Measurements from ENCODE around the gene NPPB. TPM values are rescaled to one million over a fixed set of nuclear protein-coding genes. Genes with fewer than 3 reads are reported as not detected.
"Not testable (repeated sequence)": the region's sequence is repeated elsewhere in the genome, so short reads cannot be mapped to it uniquely, and the experiment has no call there.

NPPB gene
- total RNA-seq, 4 donors from 2014 or later, result not detected

DNA sequence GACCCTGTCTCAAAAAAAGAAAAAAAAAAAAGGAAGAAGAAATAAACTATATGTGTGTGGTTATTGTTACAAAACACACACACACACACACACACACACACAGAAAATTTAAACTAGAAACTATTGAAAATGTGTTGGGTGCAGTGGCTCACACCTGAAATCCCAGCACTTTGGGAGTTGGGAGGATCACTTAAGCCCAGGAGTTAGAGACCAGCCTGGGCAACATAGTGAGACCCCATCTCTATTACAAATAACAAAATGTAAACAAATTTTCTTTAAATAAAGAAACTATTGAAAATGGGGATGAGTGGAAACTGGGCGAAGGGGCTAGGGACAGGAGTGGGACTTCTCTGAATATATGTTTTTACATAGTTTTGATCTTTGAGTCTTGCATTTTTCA lies 44.5 kb upstream of the NPPB start:
- TF ChIP-seq EP300 (IDR thresholded peaks at IDR 0.05), result no peak
- no peak for TF ChIP-seq POLR2A (IDR thresholded peaks at IDR 0.05)
- TF ChIP-seq, protein P1, sequence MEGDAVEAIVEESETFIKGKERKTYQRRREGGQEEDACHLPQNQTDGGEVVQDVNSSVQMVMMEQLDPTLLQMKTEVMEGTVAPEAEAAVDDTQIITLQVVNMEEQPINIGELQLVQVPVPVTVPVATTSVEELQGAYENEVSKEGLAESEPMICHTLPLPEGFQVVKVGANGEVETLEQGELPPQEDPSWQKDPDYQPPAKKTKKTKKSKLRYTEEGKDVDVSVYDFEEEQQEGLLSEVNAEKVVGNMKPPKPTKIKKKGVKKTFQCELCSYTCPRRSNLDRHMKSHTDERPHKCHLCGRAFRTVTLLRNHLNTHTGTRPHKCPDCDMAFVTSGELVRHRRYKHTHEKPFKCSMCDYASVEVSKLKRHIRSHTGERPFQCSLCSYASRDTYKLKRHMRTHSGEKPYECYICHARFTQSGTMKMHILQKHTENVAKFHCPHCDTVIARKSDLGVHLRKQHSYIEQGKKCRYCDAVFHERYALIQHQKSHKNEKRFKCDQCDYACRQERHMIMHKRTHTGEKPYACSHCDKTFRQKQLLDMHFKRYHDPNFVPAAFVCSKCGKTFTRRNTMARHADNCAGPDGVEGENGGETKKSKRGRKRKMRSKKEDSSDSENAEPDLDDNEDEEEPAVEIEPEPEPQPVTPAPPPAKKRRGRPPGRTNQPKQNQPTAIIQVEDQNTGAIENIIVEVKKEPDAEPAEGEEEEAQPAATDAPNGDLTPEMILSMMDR (IDR thresholded peaks at IDR 0.05), result no peak
- Histone ChIP-seq H3K27ac (no peak overlapping the region), H3K9me3 (no peaks in the 10 kb centered on the region), H3K4me3 (no peak overlapping the region), H3K4me1 (peaks cover 0 to 8% (median 0%) of the 10 kb centered on the region in 4 donors), H3K27me3 (peaks cover 0 to 24% of the 10 kb centered on the region in 2 donors), H3K36me3 (no peaks in the 10 kb centered on the region)
- DNase-seq (ENCODE audit: low spot score in 2 of 2), result no peak
- WGBS, 2 donors, result 88 to 94% methylated on average over 1 of the region's 1 CpG

DNA sequence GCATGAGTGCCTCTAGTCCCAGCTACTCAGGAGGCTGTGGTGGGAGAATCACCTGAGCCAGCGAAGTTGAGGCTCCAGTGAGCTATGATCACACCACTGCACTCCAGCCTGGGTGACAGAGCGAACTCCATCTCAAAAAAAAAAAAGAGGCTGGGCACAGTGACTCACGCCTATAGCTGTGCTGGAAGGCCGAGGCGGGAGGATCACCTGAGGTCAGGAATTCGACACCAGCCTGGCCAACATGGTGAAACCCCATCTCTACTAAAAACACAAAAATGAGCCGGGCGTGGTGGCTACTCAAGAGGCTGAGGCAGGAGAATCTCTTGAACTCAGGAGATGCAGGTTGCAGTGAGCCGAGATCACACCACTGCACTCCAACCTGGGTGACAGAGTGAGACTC lies 42.7 kb upstream of the NPPB start:
- not testable (repeated sequence) for H3K36me3 ChIP-seq; H3K27ac ChIP-seq; DNase-seq (ENCODE audit: low spot score in 2 of 2); H3K4me3 ChIP-seq; H3K4me1 ChIP-seq; H3K9me3 ChIP-seq
- WGBS, 2 donors, result 67 to 73% methylated on average over 9 of the region's 9 CpGs
- peaks cover 0 to 36% of the 10 kb centered on the region in 2 donors for H3K27me3 ChIP-seq

DNA sequence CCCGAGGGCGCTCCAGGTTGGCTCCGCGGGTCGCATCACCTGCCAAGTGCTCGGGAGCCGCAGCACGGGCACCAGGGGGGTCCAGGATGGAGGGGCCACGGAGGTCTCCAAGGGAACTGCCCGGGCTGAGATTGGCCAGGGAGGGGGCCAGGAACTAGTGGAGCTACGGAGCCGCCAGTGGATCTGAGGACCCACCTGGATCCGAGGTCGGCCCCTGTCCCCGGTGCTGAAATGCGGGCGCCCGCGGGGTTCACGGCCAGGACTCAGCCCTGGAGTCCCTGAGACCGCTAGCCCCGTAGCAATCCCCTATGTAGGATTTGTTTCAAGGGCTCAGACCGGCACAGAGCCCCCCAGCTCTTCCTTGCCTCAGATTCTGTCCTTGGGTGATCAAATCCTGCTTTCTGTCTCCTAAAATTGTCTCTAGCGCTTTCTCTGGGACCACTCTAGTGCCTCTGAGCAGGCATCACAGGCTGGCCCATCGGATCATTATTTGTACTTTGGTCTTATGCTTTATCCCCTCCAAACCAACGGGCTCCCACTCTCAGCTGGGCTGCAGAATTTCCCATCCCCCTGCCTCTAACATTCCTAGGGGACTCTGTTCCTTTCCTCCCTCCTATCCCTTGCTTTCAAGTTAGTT lies 40.2 kb upstream of the NPPB start:
- peaks cover 0 to 5% (median 0%) of the 10 kb centered on the region in 4 donors for H3K4me1 ChIP-seq
- no peaks in the 10 kb centered on the region for H3K9me3 ChIP-seq
- H3K4me3 ChIP-seq, result no peak overlapping the region
- TF ChIP-seq EP300 (IDR thresholded peaks at IDR 0.05) (no peak), POLR2A (IDR thresholded peaks at IDR 0.05) (no peak)
- TF ChIP-seq, protein P1 (IDR thresholded peaks at IDR 0.05), result no peak
- peaks cover 0 to 52% of the 10 kb centered on the region in 2 donors for H3K27me3 ChIP-seq
- no peaks in the 10 kb centered on the region for H3K36me3 ChIP-seq
- WGBS, 2 donors, result 16 to 20% methylated on average over 10 to 16 of the region's 26 CpGs
- no peak overlapping the region for H3K27ac ChIP-seq
- DNase-seq (ENCODE audit: low spot score in 2 of 2), result no peak

DNA sequence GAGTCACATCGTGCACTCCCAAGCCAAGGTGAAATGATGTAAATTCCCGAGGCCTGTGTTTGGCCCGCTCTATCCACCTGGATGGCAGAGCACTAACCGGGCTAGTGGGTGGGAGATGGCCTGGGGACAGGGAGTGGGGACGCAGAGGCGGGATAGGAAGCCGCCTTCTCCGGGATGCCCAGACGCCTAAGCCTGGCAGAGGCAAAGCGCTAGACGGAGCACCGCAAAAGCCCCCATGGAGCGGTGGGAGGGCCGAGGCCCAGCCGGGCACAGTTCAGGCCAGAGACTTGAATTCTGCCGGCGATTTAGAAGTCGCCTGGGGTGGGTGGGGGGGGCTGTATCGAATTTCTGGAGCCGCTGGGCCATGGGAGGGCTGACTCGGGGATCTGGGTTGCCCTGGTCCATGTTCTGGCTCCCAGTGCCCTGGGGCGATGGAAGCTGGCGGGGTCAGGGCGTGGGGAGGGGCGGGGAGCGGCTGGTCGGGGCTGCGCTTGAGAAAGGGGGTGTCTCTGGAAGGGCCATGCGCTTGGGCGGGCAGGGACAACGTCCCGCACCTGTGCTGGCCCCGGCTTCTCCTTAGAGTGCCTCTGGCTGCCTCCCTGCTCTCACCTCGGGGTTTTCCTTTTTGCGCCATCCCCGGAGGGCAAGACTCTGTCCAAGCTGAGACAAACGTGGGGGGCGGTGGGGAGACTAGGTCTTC lies 39.5 kb upstream of the NPPB start:
- no peak for DNase-seq (ENCODE audit: low spot score in 2 of 2)
- WGBS, 2 donors, result 26 to 29% methylated on average over 20 to 33 of the region's 38 CpGs
- no peaks in the 10 kb centered on the region for H3K36me3 ChIP-seq
- H3K9me3 ChIP-seq, result no peaks in the 10 kb centered on the region
- no peak overlapping the region for H3K4me3 ChIP-seq
- H3K27me3 ChIP-seq, result peaks cover 0 to 52% of the 10 kb centered on the region in 2 donors
- TF ChIP-seq, protein P1 (IDR thresholded peaks at IDR 0.05), result no peak
- TF ChIP-seq POLR2A (IDR thresholded peaks at IDR 0.05) (no peak), EP300 (IDR thresholded peaks at IDR 0.05) (no peak)
- H3K27ac ChIP-seq, result no peak overlapping the region
- H3K4me1 ChIP-seq, result peaks cover 0 to 5% (median 0%) of the 10 kb centered on the region in 4 donors

DNA sequence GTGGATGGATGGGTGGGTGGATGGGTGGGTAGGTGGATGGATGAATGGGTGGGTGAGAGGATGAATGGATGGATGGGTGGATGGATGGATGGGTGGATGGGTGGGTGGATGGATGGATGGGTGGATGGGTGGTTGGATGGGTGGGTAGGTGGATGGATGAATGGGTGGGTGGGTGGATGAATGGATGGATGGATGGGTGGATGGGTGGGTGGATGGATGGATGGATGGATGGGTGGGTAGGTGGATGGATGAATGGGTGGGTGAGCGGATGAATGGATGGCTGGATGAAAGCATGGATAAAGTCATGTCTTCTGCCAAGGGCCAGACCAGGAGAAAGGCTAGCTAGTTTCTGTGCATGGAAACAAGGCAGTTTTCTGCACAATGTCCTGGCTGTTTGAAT lies 35.8 kb upstream of the NPPB start:
- H3K4me1 ChIP-seq; H3K36me3 ChIP-seq; H3K27ac ChIP-seq; DNase-seq (ENCODE audit: low spot score in 2 of 2); H3K4me3 ChIP-seq; H3K9me3 ChIP-seq: not testable (repeated sequence)
- 79 to 81% methylated on average over 1 of the region's 1 CpG for WGBS, 2 donors
- H3K27me3 ChIP-seq, result peaks cover 0 to 41% of the 10 kb centered on the region in 2 donors

DNA sequence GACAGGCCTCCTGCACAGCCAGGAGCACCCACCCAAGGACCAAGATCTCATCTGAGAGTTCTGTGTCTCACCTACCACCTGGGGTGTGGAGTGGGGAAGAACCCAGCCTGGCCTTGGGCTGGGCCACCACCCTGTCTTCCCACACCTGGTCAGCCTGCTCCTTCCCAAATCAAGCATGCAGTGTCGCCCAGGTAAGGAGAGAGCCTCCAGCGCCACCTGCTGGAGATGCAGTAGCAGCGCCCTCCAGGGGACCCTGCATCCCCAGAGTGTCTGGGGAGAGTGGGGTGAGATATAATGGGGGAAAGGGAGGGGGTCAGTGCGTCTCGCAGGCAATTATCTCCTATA lies 35.1 kb upstream of the NPPB start:
- TF ChIP-seq, protein P1 (IDR thresholded peaks at IDR 0.05), result peak; percentile 67 to 84 (median 81)
- no peak for TF ChIP-seq EP300 (IDR thresholded peaks at IDR 0.05)
- DNase-seq (ENCODE audit: low spot score in 2 of 2), result peak in 1 of 2 donors; percentile 41
- Histone ChIP-seq H3K27ac (no peak overlapping the region), H3K9me3 (no peaks in the 10 kb centered on the region), H3K36me3 (no peaks in the 10 kb centered on the region), H3K27me3 (peaks cover 0 to 35% of the 10 kb centered on the region in 2 donors), H3K4me1 (peaks cover 0 to 5% (median 0%) of the 10 kb centered on the region in 4 donors), H3K4me3 (no peak overlapping the region)
- 0 to 6% methylated on average over 5 of the region's 5 CpGs for WGBS, 2 donors

All from tibial nerve (tissue), 4 donors.